ENCODE data around the gene OSBPL9. TPM values are rescaled to one million over a fixed set of nuclear protein-coding genes. Genes with fewer than 3 reads are reported as not detected.

OSBPL9 gene
- total and polyA plus RNA-seq, 2 donors (not counting 1 experiment from before 2014, with no cell fraction given), result 23.1 to 59.6 TPM

DNA sequence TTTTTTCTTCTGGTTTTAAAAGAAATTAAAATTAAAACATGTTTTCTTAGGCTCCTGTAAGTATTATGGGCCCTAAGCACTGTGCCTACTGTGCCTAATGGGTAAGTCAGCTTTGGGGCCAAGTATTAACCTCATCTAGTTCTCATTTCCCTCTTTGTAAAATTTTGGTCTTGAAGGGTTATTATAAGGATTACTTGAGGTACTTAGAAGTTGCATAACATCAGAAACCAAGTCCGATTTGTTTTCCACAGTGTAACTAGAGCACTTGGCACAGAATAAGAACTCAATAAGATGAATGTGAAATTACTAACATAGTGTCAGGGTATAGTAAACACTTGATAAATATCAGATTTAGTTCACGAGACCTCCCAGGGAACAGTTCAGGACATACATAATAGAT is 16.4 kb upstream of the OSBPL9 start:
- Histone ChIP-seq H3K27me3 (replicated peaks in 1 of 4; ENCODE audit: control extremely low read depth in 1 of 4, control insufficient read depth in 3 of 4, insufficient read depth in 4 of 4, low read length in 3 of 4) (no peaks in the 10 kb centered on the region), H3K4me2 (replicated peaks; ENCODE audit: low read depth, low read length, poor library complexity, severe bottlenecking) (no peak overlapping the region), H3K27ac (ENCODE audit: low read length in 2 of 2) (no peak overlapping the region), H3K4me3 (ENCODE audit: control extremely low read depth in 1 of 5, extremely low read depth in 1 of 5, insufficient read depth in 1 of 5, low read depth in 2 of 5, low read length in 4 of 5) (no peak overlapping the region), H3K79me2 (ENCODE audit: control insufficient read depth, insufficient read depth, low read length) (no peaks in the 10 kb centered on the region), H2AFZ (ENCODE audit: insufficient read depth, low read depth, low read length, poor library complexity, severe bottlenecking) (no peak overlapping the region), H3K4me1 (ENCODE audit: control insufficient read depth in 2 of 2, insufficient read depth in 2 of 2, low read length in 2 of 2) (no peaks in the 10 kb centered on the region), H3K9ac (ENCODE audit: low read length) (no peak overlapping the region), H3K36me3 (replicated peaks in 1 of 2; ENCODE audit: control extremely low read depth in 1 of 2, control insufficient read depth in 1 of 2, extremely low read depth in 1 of 2, insufficient read depth in 2 of 2, low read length in 1 of 2) (no peaks in the 10 kb centered on the region), H3K9me3 (ENCODE audit: control extremely low read depth in 1 of 3, control insufficient read depth in 2 of 3, insufficient read depth in 1 of 3, low read length in 2 of 3) (no peaks in the 10 kb centered on the region), H4K20me1 (ENCODE audit: control insufficient read depth, insufficient read depth, low read length, poor library complexity, severe bottlenecking) (no peaks in the 10 kb centered on the region)
- WGBS (ENCODE audit: insufficient coverage), result no CpG with 5 or more reads among the region's 2 CpGs
- H3K4me3 Mint-ChIP-seq, result no peak overlapping the region
- no peak overlapping the region for H3K27ac Mint-ChIP-seq
- TF ChIP-seq, protein P1, sequence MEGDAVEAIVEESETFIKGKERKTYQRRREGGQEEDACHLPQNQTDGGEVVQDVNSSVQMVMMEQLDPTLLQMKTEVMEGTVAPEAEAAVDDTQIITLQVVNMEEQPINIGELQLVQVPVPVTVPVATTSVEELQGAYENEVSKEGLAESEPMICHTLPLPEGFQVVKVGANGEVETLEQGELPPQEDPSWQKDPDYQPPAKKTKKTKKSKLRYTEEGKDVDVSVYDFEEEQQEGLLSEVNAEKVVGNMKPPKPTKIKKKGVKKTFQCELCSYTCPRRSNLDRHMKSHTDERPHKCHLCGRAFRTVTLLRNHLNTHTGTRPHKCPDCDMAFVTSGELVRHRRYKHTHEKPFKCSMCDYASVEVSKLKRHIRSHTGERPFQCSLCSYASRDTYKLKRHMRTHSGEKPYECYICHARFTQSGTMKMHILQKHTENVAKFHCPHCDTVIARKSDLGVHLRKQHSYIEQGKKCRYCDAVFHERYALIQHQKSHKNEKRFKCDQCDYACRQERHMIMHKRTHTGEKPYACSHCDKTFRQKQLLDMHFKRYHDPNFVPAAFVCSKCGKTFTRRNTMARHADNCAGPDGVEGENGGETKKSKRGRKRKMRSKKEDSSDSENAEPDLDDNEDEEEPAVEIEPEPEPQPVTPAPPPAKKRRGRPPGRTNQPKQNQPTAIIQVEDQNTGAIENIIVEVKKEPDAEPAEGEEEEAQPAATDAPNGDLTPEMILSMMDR (IDR thresholded peaks at IDR 0.05), result no peak
- no peak for TF ChIP-seq EZH2 (IDR thresholded peaks at IDR 0.05; ENCODE audit: borderline replicate concordance, insufficient read depth, low read depth, low read length, poor library complexity, severe bottlenecking)
- no peak for DNase-seq
- intact Hi-C loops (cut with micrococcal nuclease), result no loop called here
- H3K27me3 Mint-ChIP-seq, result no peaks in the 10 kb centered on the region
- ChIA-PET CTCF (interaction anchor here (0.6 to 1.4 kb wide), 2 partner anchors 8 to 65 kb away, joined by 3 to 4 read pairs; no protein-coding TSS in a partner anchor), POLR2A (no interaction called here)
- H3K4me1 Mint-ChIP-seq, result no peaks in the 10 kb centered on the region
- ATAC-seq (ENCODE audit: low read depth), result no peak
- H3K9me3 Mint-ChIP-seq (ENCODE audit: insufficient read depth), result no peaks in the 10 kb centered on the region

DNA sequence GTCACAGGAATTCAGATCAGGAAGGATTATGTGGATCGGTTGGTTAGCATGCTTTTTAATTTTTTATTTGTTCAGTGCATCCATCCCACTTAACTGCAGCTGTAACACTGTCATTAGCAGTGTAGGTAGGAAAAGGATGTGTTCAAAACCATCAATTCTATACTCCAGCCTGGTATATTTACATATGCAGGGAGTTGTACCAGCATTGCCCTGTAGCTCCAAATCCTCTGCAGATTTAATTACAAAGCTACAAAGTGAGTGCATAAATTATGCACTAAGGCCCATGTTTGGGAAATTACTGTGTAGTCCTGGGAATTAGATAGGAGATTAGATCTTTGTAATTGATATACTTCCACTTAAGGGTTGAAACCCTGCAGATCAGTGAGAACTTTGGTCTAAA is 15.9 kb upstream of the OSBPL9 start:
- ATAC-seq (ENCODE audit: low read depth), result no peak

More for the DNA sequence above, 15.9 kb upstream of the OSBPL9 start:
- Mint-ChIP-seq H3K4me1 (no peaks in the 10 kb centered on the region), H3K27me3 (no peaks in the 10 kb centered on the region), H3K9me3 (ENCODE audit: insufficient read depth) (no peaks in the 10 kb centered on the region), H3K27ac (no peak overlapping the region), H3K4me3 (no peak overlapping the region)
- POLR2A ChIA-PET, result no interaction called here
- no peaks in the 10 kb centered on the region for H3K79me2 ChIP-seq (ENCODE audit: control insufficient read depth, insufficient read depth, low read length)
- no peaks in the 10 kb centered on the region for H3K9me3 ChIP-seq (ENCODE audit: control extremely low read depth in 1 of 3, control insufficient read depth in 2 of 3, insufficient read depth in 1 of 3, low read length in 2 of 3)
- no peak overlapping the region for H3K9ac ChIP-seq (ENCODE audit: low read length)
- CTCF ChIA-PET, result interaction anchor here (1.4 kb wide), 1 partner anchor 66 kb away, joined by 3 read pairs; no protein-coding TSS in a partner anchor
- H3K4me1 ChIP-seq (ENCODE audit: control insufficient read depth in 2 of 2, insufficient read depth in 2 of 2, low read length in 2 of 2), result no peaks in the 10 kb centered on the region
- H3K27ac ChIP-seq (ENCODE audit: low read length in 2 of 2), result no peak overlapping the region
- no peak overlapping the region for H3K4me3 ChIP-seq (ENCODE audit: control extremely low read depth in 1 of 5, extremely low read depth in 1 of 5, insufficient read depth in 1 of 5, low read depth in 2 of 5, low read length in 4 of 5)
- no CpG with 5 or more reads among the region's 1 CpG for WGBS (ENCODE audit: insufficient coverage)
- intact Hi-C loops (cut with micrococcal nuclease), result no loop called here
- H3K27me3 ChIP-seq (replicated peaks in 1 of 4; ENCODE audit: control extremely low read depth in 1 of 4, control insufficient read depth in 3 of 4, insufficient read depth in 4 of 4, low read length in 3 of 4), result no peaks in the 10 kb centered on the region
- TF ChIP-seq, protein P1 (IDR thresholded peaks at IDR 0.05), result no peak
- TF ChIP-seq EZH2 (IDR thresholded peaks at IDR 0.05; ENCODE audit: borderline replicate concordance, insufficient read depth, low read depth, low read length, poor library complexity, severe bottlenecking), result no peak
- H3K4me2 ChIP-seq (replicated peaks; ENCODE audit: low read depth, low read length, poor library complexity, severe bottlenecking), result no peak overlapping the region
- H2AFZ ChIP-seq (ENCODE audit: insufficient read depth, low read depth, low read length, poor library complexity, severe bottlenecking), result no peak overlapping the region
- H3K36me3 ChIP-seq (replicated peaks in 1 of 2; ENCODE audit: control extremely low read depth in 1 of 2, control insufficient read depth in 1 of 2, extremely low read depth in 1 of 2, insufficient read depth in 2 of 2, low read length in 1 of 2), result no peaks in the 10 kb centered on the region
- no peaks in the 10 kb centered on the region for H4K20me1 ChIP-seq (ENCODE audit: control insufficient read depth, insufficient read depth, low read length, poor library complexity, severe bottlenecking)
- DNase-seq, result no peak

Measured in B cell (primary cell).